Activated naive CD4-positive, alpha-beta T cell treated with anti-CD3 and anti-CD28 coated beads, Interleukin-2, amount 50 U/mL, for 24 hours (primary cell): Measurements from ENCODE around the gene TMEM108.

Experiments used
- H3K27ac Mint-ChIP-seq: one replicate; pipeline ENCODE4 v1.8.0; 2021; ENCODE audit warnings: mild to moderate bottlenecking, mixed read lengths
- H3K27me3 Mint-ChIP-seq: one replicate; pipeline ENCODE4 v1.8.0; 2021; ENCODE audit warnings: mixed read lengths
- H3K36me3 Mint-ChIP-seq: one replicate; pipeline ENCODE4 v1.8.0; 2021; ENCODE audit warnings: mixed read lengths
- H3K4me1 Mint-ChIP-seq: one replicate; pipeline ENCODE4 v1.8.0; 2021; ENCODE audit warnings: mixed read lengths
- H3K4me3 Mint-ChIP-seq: one replicate; pipeline ENCODE4 v1.8.0; 2021; ENCODE audit warnings: mild to moderate bottlenecking, mixed read lengths
- H3K9me3 Mint-ChIP-seq: one replicate; pipeline ENCODE4 v1.8.0; 2021; ENCODE audit warnings: mixed read lengths

Gene TMEM108

DNA sequence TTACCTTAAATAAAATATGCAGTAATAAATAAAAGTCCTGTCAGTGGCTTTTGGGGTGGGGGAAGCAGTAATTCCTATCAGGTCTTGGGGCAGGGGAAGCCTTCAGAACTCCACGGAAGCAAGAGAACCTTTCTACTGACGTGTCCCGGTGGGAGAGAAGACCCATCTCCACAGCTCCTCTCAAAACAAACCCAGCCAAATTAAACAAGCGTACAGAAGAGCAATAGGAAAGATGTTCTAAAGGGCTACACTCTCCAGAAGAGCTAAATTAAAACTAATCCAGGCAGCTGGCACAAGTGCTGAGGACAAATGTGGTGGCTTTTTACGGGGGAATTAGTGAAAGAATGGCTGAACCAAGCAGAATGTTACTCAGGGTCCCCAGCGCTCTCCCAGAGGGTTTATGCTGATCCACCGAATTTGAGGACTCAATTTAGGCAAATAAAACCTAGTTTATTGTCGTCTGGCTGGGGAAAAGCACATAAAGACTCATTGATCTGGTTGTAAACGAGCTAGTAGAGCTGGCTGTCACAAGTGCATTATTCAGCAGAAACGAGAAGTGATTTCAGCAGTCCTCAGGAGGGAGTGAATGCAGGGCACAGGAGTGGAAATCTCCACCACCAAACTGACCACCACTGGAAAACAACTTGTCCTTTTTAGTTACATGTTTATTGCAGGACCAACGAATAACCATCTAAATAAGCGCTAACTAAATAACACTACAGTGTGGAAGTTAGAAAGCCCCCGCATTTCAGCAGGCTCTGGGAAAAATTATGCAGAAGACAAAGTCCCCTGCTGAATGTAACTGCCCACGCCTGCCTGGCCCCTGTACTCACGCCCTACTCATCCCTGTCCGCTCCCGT, 375.2 kb downstream of the TMEM108 start:
- no peak overlapping the region for H3K4me3 Mint-ChIP-seq
- no peaks in the 10 kb centered on the region for H3K36me3 Mint-ChIP-seq
- H3K27ac Mint-ChIP-seq, result no peak overlapping the region
- H3K9me3 Mint-ChIP-seq, result no peaks in the 10 kb centered on the region
- peaks cover 8% of the 10 kb centered on the region for H3K4me1 Mint-ChIP-seq
- no peaks in the 10 kb centered on the region for H3K27me3 Mint-ChIP-seq

DNA sequence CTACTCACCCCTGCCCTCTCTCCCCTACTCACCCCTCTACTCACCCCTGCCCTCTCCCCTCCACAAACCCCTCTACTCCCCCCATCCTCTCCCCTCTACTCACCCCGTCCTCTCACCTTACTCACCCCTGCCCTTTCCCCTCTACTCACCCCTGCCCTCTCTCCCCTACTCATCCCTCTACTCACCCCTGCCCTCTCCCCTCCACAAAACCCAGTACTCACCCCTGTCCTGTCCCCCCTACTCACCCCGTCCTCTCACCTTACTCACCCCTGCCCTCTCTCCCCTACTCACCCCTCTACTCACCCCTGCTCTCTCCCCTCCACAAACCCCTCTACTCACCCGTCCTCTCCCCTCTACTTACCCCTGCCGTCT, 375.8 kb downstream of the TMEM108 start:
- H3K27me3 Mint-ChIP-seq, result peaks cover 1% of the 10 kb centered on the region
- no peak overlapping the region for H3K4me3 Mint-ChIP-seq
- no peaks in the 10 kb centered on the region for H3K9me3 Mint-ChIP-seq
- H3K27ac Mint-ChIP-seq, result no peak overlapping the region
- H3K4me1 Mint-ChIP-seq, result peaks cover 8% of the 10 kb centered on the region
- no peaks in the 10 kb centered on the region for H3K36me3 Mint-ChIP-seq

DNA sequence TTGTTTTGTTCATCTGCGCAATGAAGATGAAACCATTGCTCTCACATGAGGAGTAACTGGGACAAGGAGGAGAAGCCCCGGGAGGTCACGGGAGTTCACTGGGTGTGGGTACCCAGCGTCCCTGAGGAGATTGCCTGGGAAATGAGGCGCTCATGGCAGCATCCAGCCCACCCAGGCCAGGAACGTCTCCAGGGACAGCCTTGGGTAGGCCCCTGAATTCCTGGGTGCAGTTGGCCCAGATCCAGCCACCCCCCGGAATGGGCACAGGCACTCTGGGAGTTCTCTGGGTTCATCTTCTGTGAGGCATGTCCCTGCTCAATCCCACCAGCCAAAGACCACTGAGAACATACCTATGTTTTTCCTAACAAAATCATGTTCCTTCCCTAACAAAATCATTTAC, 380.2 kb downstream of the TMEM108 start:
- Mint-ChIP-seq H3K4me3 (no peak overlapping the region), H3K27ac (no peak overlapping the region), H3K4me1 (peaks cover under 1% of the 10 kb centered on the region), H3K9me3 (no peaks in the 10 kb centered on the region), H3K27me3 (peaks cover 1% of the 10 kb centered on the region), H3K36me3 (no peaks in the 10 kb centered on the region)

DNA sequence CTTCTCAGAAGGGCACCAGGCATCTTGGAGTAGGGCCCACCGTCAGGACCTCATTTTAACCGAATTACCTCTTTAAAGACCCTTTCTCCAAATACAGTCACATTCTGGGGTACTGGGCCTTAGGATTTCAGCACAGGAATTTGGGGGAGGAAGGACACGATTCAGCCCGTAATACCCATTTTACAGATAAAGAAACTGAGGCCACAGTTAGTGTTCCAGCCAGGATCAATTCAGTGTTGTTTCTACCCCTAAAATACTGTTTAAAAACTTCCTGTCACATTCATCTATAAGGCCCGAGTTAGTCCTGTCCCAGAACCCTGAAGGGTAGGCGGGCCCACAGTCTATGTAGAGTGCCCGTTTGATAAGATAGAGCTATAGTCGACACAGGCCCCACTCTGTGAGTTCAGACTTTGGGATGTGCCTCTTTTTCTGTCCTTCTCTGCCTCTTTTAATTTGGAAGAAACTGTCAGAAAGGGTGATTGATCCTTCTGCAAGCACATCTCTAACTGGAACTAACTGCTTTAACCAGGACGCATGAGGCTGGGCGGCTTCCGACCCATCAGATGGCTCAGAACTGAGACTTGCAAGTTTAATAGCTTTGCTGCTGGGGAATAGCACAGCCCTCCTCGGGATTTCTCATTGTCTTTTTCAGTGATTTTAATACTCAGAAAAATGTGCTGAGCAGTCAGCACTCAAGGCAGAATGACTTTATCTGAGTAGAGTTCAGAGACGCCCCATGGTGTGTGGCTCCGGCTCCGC, 381.1 kb downstream of the TMEM108 start:
- H3K4me3 Mint-ChIP-seq, result no peak overlapping the region
- H3K27me3 Mint-ChIP-seq, result peaks cover 3% of the 10 kb centered on the region
- no peaks in the 10 kb centered on the region for H3K4me1 Mint-ChIP-seq
- no peaks in the 10 kb centered on the region for H3K36me3 Mint-ChIP-seq
- H3K27ac Mint-ChIP-seq, result no peak overlapping the region
- no peaks in the 10 kb centered on the region for H3K9me3 Mint-ChIP-seq

DNA sequence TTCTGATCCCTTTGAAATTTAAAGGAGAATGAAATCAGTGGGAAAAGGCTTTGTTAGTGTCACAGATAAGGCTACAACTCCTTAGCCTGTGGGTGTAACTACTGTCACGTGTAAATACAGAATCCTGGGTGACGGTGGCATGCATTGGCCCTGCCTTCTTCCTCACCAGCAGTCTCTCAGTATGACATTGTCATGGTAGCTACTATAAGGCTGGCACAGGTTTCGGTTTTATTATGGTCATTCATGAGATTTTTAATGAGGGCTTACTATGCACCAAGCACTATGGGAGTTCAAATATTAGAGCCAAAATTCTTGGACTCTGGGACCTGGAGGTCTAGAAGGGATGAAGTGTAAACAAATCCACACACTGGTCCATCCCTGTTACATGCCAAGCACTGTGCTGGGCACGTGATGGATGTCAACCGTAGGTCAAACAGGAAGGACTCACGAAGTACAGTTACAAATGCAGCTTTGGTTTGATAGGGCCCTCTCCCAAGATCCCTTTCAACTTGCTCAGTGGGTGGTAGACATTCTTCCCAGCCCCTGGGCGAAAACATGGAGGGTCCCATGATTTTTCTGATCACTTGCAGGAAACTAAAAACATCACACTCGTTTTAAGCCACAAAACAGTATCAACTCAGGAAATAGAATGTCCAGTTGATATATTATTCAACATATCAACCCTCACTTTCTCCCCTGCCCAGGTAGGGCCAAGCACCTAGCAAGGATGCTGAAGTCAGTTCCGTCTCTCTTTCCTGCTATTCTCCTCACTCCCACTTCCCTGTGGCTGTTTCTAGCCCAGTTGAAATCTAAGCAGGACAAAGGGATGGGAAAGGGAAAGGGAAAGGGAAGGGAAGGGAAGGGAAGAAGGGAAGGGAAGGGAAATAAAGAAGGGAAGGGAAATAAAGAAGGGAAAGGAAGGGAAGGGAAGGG, 387.0 kb downstream of the TMEM108 start:
- no peak overlapping the region for H3K4me3 Mint-ChIP-seq
- H3K27ac Mint-ChIP-seq, result no peak overlapping the region
- no peaks in the 10 kb centered on the region for H3K4me1 Mint-ChIP-seq
- no peaks in the 10 kb centered on the region for H3K36me3 Mint-ChIP-seq
- H3K9me3 Mint-ChIP-seq, result no peaks in the 10 kb centered on the region
- peaks cover 2% of the 10 kb centered on the region for H3K27me3 Mint-ChIP-seq

DNA sequence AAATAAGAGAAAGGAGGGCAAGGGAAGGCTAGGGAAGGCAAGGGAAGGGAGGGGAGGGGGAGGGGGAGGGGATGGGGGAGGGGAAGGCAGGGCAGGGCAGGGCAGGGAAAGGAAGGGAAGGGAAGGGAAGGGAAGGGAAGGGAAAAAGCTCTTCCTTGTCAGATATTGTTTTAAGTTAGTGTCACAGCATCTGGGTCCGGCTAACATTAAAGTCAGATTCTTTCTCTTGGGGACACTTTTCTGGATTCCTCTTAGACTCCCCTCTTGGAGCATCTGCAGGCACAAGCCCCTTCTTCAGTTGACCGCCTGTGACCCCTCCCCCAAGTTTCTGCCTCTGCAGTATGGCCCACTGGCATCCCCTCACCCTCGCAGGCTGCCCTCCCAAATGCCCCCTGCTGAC, 387.7 kb downstream of the TMEM108 start:
- H3K27ac Mint-ChIP-seq, result no peak overlapping the region
- no peaks in the 10 kb centered on the region for H3K9me3 Mint-ChIP-seq
- H3K36me3 Mint-ChIP-seq, result no peaks in the 10 kb centered on the region
- H3K4me3 Mint-ChIP-seq, result no peak overlapping the region
- peaks cover 2% of the 10 kb centered on the region for H3K27me3 Mint-ChIP-seq
- H3K4me1 Mint-ChIP-seq, result no peaks in the 10 kb centered on the region

DNA sequence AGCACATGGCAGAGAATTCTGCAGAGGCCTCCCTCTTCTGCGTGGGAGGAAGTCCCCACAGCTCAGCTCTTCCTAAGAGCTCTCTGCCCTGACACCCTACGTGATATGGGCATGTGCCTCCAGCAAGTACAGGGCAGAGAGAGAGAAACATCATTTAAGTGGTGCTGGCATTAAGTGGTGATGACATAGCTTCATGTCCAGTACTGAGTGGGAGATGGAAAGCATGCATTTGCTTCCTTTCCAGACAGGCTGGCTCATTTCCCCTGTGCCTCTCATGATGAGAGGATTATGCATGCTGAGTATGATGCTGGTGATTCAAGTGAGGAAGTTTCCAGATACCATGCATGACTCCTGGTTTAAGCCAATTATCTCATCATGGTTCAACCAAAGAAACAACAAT, 388.5 kb downstream of the TMEM108 start:
- Mint-ChIP-seq H3K4me1 (no peaks in the 10 kb centered on the region), H3K4me3 (no peak overlapping the region), H3K36me3 (no peaks in the 10 kb centered on the region), H3K9me3 (no peaks in the 10 kb centered on the region), H3K27me3 (peaks cover 2% of the 10 kb centered on the region), H3K27ac (no peak overlapping the region)

DNA sequence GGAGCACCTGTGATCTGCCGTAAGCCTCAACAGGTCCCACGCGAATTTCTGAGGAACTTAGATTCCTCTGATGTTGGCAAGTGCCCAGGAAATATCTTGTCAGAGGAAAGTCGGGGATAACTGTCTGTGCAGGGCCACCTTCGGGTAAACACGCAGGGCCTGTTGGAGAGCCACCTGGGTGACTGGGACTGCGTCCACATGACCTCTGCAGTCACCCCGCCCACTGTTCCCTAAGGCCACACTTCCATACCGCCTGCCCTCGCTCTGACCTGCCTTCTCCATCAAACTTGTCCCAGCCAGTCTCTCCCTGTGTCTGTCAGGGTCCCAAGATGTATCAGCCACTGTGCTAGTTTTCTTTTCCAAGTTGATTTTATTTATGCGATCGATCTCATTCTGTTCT, 390.4 kb downstream of the TMEM108 start:
- Mint-ChIP-seq H3K27me3 (peaks cover 2% of the 10 kb centered on the region), H3K4me1 (no peaks in the 10 kb centered on the region), H3K27ac (no peak overlapping the region), H3K4me3 (no peak overlapping the region), H3K36me3 (no peaks in the 10 kb centered on the region), H3K9me3 (no peaks in the 10 kb centered on the region)

DNA sequence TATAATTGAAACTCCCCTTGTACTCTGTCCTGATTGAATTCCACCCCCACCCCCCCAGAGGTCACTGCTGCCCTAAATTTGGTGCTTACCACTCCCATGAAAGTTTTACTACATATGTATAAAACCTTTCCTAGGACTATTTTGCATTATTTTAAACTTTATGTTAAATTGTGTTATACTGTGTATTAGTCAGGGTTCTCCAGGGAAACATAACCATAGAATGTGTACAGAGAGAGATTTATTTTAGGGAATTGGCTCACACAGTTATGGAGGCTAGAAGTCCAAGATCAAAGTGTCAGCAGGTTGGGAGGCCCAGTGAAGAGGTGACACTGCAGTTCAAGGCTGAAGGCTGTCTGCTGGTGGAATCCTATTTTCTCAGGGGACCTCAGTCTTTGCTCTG, 390.9 kb downstream of the TMEM108 start:
- Mint-ChIP-seq H3K9me3 (no peaks in the 10 kb centered on the region), H3K27me3 (no peaks in the 10 kb centered on the region), H3K36me3 (no peaks in the 10 kb centered on the region), H3K27ac (no peak overlapping the region), H3K4me3 (no peak overlapping the region), H3K4me1 (no peaks in the 10 kb centered on the region)

DNA sequence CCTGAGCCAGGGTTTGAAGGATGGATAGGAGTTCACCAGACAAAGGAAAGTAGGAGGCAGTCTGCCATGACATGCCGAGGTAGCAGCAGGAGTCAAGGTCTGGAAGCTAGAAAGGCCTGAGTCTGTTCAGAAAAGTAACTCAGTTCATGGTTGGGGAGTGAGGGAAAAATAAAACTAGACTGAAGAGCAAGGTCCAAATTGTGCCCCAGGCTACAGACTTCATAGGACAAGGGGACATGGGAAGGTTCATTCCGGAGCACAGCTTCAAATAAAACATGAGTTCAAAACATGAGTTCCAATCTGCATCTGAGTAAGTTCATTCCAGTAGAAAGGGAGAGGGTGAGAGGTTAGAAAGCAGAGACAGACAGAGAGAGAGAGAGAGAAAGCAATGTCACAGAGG, 401.4 kb downstream of the TMEM108 start:
- Mint-ChIP-seq H3K27me3 (no peaks in the 10 kb centered on the region), H3K4me1 (peaks cover 25% of the 10 kb centered on the region), H3K27ac (no peak overlapping the region), H3K4me3 (peak overlapping the region; percentile 8), H3K9me3 (peaks cover 7% of the 10 kb centered on the region), H3K36me3 (peaks cover 6% of the 10 kb centered on the region)

DNA sequence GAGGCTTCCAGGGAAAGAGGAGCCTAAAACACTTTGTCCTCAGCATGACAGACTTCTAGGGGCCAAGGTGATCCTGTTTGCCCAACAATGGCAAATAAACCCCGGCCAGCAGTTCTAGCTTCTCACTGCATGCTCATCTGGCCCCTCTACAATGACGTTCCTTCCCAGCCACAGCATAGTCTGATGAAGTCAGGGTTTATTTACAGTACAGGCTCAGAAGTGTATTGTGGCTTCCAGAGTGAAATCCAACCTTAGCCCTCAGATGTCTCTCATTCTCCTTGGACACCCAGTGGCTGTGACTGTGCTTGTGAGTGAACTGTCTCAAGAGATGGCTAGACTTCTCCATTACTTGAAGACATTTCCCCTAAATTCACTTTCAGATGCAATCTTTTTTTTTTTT, 402.5 kb downstream of the TMEM108 start:
- H3K4me3 Mint-ChIP-seq, result no peak overlapping the region
- peaks cover 7% of the 10 kb centered on the region for H3K9me3 Mint-ChIP-seq
- peaks cover 25% of the 10 kb centered on the region for H3K4me1 Mint-ChIP-seq

DNA sequence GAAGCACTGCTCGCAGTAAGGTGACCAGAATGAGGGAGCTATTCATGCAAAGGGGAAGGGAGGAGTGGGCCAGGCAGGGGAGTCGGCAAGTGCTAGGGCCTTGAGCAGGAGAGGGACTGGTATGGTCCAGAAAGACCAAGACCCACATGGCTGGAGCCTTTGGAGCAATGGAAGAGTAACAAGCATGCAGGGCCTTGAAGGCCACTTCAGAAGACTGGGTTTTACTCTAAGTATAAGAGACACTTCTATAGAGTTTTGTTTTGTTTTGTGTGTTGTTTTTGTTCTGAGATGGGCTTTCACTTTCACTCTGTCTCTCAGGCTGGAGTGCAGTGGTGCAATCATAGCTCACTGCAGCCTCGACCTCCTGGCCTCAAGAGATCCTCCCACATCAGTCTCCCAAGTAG, 403.7 kb downstream of the TMEM108 start:
- peak overlapping the region; percentile 84 for H3K4me3 Mint-ChIP-seq
- H3K27ac Mint-ChIP-seq, result peak overlapping the region; percentile 76
- H3K27me3 Mint-ChIP-seq, result no peaks in the 10 kb centered on the region
- peaks cover 6% of the 10 kb centered on the region for H3K36me3 Mint-ChIP-seq
- peaks cover 25% of the 10 kb centered on the region for H3K4me1 Mint-ChIP-seq
- H3K9me3 Mint-ChIP-seq, result peaks cover 7% of the 10 kb centered on the region

More for the DNA sequence above, 402.5 kb downstream of the TMEM108 start:
- Mint-ChIP-seq H3K36me3 (peaks cover 6% of the 10 kb centered on the region), H3K27me3 (no peaks in the 10 kb centered on the region), H3K27ac (no peak overlapping the region)

DNA sequence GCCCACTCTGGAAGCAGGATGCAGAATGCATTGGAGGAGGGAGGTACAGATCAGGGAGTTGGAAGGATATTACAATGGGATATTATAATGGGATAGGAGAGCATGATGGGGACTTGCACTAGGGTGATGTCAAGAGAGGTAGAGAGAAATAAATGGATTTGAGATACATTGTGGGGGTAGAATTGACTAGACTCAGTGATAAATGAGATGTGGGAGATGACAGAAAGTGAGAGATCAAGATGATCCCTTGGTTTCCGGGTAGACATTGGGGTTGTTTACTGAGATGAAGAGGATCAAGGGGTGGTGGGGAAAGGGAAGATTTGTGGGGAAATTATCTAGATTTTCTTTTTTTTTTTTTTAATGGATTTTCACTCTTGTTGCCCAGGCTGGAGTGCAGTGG, 404.3 kb downstream of the TMEM108 start:
- H3K4me3 Mint-ChIP-seq, result peak overlapping the region; percentile 3
- peaks cover 6% of the 10 kb centered on the region for H3K36me3 Mint-ChIP-seq
- peaks cover 7% of the 10 kb centered on the region for H3K9me3 Mint-ChIP-seq
- peaks cover 25% of the 10 kb centered on the region for H3K4me1 Mint-ChIP-seq
- no peaks in the 10 kb centered on the region for H3K27me3 Mint-ChIP-seq
- no peak overlapping the region for H3K27ac Mint-ChIP-seq

DNA sequence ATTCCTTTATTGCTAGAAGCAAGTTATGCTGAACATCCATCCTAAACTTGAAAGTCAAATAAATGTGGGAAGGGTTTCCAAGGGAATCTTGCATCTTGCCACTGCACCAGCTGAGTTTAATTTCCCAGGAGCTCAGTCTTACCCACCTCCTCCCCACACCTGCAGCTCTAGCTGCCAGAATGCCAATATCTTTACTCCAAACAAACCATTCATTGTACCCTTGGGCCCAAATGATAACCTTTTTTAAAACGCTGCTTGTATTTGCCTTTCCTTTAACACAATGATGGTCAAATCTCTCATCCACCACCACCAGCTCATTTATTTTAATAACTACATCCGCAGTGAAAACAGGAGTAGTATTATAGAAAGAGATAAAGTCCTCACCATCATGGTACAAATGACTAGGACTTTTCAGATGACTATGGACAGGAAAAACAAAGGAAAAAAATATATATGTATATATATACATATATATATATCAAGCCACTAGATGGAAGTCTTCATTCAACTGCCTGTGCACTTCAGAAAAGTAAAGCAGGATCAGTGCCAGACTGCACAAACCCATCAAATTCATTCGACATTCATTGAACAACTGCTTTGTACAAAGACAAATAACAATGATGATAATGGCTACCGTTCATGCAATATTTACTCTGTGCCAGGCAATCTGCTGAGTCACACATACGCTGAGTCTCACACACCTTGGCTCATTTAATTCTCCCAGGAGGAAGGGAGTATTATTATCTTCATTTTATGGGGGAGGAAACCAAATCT, 405.6 kb downstream of the TMEM108 start:
- Mint-ChIP-seq H3K9me3 (peaks cover 7% of the 10 kb centered on the region), H3K27me3 (no peaks in the 10 kb centered on the region), H3K4me3 (no peak overlapping the region), H3K36me3 (peaks cover 6% of the 10 kb centered on the region), H3K27ac (no peak overlapping the region), H3K4me1 (peaks cover 33% of the 10 kb centered on the region)

DNA sequence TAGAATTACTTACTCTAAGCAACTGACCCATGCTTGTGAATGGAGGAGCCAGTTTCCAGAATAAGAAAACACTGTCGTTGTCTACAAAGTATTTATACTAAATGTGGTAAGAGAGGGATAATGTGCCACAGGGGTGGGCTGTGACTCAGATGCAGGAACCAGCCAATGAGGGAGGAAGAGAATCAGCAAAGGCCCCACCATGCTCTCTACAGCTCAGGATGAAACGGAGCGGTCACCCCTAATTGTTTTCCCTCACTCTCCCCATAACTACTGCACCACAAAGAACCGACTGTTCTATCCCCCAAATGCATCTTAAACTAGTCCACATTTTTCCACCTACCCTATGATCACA, 406.2 kb downstream of the TMEM108 start:
- Mint-ChIP-seq H3K27ac (peak overlapping the region; percentile 51), H3K27me3 (no peaks in the 10 kb centered on the region), H3K4me1 (peaks cover 35% of the 10 kb centered on the region), H3K4me3 (no peak overlapping the region), H3K9me3 (peaks cover 6% of the 10 kb centered on the region), H3K36me3 (peaks cover 4% of the 10 kb centered on the region)
